ENCODE data around the gene WDR62.
A peak's percentile ranks its signal among the peaks of the same experiment; 100 is the strongest.
"Not testable (repeated sequence)": the region's sequence is repeated elsewhere in the genome, so short reads cannot be mapped to it uniquely, and the experiment has no call there.

WDR62 gene

DNA sequence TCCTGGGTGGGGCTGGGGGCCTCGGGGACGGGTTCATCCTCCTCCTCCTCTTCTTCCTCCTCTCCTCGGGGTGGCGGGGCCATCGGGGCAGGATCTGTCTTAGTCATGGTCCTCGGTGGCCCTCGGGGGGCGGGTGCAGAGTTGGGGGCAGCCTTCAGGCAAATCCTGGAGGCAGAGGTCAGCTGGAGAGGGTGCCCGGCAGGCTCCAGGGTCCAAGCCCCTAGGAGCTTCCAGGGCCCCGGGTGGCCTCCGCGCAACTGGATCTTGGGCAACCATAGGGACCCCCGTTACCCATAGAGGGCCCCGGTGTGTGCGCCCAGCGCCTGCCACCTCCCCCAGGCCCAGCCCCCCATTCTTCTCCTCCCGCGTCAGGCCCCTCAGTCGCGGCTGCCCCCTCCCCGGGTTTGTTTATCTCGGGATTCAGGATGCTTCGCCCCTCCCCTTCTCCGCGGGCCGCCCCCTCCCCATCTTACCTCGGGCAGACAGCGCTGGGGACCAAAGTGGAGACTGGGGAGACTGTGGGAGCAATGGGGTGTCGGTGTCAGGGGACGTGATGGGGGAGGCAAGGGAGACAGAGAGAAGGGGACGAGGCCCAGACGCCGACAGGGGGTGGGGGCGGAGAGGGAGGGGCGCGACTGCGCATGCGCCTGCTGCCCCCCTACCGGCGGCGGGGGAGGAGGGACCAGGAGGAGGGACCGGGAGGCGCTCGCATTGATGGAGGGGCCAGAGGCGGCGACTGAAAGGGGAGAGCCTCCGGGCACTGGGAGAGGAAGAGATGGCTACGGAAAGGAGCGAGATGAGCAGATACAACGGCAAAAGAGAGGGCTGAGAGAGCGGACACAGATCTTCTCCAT, 22.2 kb upstream of the WDR62 start, which contains the start of gene CLIP3:
Gene CLIP3, minus strand, starts transcription at position 623 of the 854 bp plus-strand sequence. Its CDS starts 516 bp downstream, at position 107.
- peak in 1 of 2 donors; percentile 34 for DNase-seq (ENCODE audit: low read depth in 1 of 2, low spot score in 1 of 2)

DNA sequence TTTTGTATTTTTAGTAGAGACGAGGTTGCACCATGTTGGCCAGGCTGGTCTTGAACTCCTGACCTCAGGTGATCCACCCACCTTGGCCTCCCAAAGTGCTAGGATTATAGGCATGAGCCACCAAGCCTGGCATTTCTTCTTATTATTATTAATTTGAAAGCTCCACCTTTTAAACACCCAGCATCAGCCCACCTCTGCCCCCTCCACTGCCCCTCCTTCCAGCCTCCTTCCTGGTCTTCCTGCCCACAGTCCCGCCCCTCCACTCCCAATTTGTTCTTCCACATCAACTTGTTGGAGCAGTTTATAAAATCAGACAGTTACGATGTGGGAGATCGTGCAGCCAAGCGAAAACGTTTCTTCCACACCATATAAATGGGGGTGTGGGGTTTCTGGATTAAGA, 14.2 kb upstream of the WDR62 start:
- no peak for DNase-seq (ENCODE audit: low read depth in 1 of 2, low spot score in 1 of 2)

DNA sequence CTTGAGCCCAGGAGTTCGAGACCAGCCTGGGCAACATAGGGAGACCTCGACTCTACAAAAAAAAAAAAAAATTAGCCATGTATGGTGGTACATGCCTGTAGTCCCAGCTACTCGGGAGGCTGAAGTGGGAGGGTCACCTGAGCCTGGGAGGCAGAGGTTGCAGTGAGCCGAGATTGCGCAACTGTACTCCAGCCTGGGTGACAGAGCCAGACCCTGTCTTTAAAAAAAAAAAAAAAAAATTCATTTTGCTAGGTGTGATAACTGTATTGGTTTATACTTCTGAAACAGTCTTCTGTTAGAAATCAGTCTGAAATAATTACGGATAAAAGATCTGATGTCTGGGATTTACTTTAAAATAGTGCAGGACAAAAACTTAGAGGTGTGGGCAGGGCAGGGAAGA, 13.6 kb upstream of the WDR62 start:
- not testable (repeated sequence) for DNase-seq (ENCODE audit: low read depth in 1 of 2, low spot score in 1 of 2)

DNA sequence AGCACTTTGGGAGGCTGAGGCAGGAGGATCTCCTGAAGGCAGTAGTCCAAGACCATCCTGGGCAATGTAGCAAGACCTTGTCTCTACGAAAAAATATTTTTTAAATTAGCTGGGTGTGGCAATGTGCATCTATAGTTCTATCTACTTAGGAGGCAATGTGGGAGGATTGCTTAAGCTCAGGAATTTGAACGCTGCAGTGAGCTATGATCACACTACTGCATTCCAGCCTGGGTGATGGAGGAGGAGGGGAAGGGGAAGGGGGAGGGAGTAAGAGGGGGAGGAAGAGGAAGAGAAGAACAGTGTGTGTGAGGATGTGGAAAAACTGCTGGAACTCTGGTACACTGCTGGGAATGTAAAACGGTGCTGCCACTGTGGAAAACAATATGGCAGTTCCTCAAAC, 12.9 kb upstream of the WDR62 start:
- DNase-seq (ENCODE audit: low read depth in 1 of 2, low spot score in 1 of 2): no peak

DNA sequence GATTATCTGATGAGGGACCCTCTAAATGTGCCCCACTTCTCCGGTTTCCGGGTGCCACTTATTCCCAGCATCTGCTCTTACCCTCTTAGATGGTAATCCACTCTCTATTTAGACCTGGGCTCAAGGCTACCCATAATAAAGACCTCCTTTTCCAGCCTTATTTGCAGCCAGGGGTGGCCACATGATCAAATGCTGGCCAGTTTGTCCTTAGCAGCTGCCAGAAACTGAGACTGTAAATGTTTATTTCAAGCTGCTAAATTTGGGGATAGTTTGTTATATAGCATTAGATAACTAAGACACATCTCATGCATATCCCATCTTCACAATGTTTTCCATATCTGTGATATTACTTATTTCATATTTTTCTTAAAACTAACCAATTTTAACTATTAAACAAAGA, 10.7 kb upstream of the WDR62 start:
- DNase-seq (ENCODE audit: low read depth in 1 of 2, low spot score in 1 of 2): no peak

DNA sequence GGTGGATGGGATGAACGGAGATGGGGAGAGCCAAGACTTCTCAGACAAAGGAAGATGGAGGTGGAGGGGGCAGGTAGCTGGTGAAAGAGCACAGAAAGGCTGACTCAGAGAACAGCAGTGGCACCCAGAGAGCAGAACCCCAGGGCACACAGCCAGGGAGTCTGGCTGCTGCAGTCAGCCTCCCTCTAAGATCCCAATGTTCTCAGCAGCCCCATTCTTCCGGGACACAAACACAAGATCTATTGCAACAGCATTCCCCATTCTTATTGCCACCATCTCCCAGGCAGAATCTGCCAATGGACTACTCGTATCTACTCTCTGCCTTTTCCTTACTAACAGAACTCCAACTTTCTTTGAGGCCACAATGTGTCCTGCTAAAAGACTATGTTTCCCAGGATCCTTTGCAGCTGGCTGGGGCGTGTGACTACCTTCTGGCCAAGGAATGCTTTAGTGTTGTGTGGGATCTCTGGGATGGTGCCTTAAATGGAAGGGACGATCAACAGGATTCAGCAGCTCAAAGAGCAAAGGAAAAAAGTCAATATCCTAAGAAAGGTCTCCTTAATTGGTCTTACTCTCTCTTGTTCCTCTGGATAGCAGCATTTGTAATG, 8.2 kb upstream of the WDR62 start:
- DNase-seq (ENCODE audit: low read depth in 1 of 2, low spot score in 1 of 2): no peak

DNA sequence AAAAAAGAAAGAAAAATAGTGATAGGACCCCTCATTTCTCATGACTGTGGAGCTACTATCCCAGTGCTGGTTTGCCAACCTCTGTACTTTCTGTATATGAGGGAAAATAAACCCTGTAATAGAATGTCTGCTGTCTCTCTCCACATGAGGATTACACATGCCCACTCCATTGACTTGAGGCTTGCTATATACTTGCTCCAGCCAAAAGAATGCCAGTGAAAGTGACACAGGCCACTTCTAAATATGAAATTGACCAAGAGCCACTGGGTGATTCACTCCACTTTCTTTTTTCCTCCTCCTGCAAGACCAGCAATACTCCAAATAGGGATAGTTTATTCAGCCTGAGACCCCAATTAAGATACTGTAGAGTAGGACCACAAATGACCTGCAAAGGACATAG, 6.9 kb upstream of the WDR62 start:
- DNase-seq (ENCODE audit: low read depth in 1 of 2, low spot score in 1 of 2): no peak

DNA sequence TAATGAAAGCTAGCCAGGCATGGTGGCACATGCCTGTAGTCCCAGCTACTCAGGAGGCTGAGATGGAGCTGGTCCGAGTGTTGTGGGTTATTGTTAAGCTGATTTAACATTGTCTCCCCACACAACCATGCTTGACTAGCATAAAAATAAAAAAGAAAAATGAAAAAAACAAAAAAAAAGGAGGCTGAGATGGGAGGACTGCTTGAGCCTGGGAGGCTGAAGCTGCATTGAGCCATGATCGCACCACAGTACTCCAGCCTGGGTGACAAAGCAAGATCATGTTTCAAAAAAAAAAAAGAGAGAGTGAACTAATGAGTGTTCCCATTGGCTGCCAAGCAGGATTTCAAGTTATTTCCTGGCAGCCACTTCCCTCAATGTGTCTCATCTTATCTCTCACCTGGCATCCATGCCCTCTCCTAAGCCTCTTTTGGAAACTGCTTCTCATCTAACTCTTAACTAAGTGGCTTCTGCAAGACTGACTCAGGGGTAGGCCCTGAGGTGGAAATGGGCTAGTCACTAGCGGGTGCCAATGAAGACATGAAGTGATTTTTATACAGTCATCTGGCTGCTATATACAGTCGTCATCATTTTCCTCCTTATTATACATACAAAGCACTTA, 5.5 kb upstream of the WDR62 start:
- DNase-seq (ENCODE audit: low read depth in 1 of 2, low spot score in 1 of 2): no peak

DNA sequence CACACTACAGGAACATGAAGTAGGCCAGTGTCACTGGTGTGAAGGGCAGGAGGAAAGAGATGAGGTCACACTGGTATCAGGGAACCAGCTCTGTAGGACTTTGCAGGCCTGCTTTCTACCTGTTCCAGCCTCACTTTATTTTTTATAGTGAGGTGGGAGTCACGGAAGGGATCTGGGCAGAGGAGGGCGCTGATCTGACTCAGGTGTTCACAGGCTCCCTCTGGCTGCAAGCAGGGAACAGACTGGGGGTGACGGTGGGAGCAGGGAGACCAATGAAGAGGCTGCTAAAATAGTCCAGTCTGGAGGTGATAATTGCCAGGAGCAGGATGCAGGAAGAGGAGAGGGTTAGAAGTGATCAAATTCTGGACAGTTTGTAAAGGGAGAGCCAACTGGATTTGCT, 3.5 kb upstream of the WDR62 start:
- DNase-seq (ENCODE audit: low read depth in 1 of 2, low spot score in 1 of 2): no peak

DNA sequence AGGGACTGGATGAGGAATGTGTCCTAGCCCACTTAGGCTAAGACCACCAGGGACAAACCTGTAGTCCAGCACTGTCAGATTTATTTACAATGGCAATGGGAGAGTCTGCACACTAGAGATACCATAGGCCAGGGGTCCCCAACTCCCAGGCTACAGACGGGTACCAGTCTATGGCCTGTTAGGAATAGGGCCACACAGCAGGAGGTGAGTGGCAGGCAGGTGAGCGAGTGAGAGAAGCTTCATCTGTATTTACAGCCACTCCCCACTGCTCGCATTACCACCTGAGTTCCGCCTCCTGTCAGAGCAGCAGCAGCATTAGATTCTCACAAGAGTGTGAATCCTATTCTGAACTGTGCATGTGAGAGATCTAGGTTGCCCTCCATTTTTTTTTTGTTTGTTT, 3.1 kb upstream of the WDR62 start:
- no peak for DNase-seq (ENCODE audit: low read depth in 1 of 2, low spot score in 1 of 2)

DNA sequence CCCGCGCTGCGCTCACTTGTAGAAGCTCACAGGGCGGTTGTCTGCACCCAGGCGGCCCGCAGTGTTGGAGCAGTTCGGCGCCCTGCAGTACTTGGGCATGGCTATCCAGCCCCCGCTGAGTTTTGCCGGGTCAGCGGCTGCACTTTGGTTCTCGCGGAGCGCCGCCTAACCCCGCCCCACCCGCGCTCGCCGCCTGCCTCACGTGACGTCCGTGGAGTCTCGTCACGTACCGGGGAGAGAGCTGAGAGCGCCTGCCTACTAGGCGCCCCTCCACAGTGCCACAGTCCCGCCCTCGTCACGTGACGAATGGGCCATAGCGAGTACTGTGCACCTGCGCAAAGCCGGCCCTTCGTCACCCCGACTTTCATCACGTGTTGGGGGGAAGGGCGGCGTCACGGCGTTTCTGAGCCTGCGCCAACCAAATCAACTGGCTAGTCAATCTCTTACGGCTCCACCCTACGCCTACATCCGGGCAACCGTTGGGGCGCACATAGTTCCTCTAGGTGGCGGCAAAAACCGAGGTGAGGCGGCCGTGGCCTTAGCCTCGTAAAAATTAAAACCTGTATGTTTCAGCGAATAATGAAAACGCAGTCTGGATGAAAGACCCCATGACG, 471 bp upstream of the WDR62 start, which contains the start of gene THAP8:
Gene THAP8, minus strand, starts transcription at position 167 of the 614 bp plus-strand sequence. Its CDS starts 68 bp downstream, at position 99.
- DNase-seq (ENCODE audit: low read depth in 1 of 2, low spot score in 1 of 2): peak; percentile 98 to 99

DNA sequence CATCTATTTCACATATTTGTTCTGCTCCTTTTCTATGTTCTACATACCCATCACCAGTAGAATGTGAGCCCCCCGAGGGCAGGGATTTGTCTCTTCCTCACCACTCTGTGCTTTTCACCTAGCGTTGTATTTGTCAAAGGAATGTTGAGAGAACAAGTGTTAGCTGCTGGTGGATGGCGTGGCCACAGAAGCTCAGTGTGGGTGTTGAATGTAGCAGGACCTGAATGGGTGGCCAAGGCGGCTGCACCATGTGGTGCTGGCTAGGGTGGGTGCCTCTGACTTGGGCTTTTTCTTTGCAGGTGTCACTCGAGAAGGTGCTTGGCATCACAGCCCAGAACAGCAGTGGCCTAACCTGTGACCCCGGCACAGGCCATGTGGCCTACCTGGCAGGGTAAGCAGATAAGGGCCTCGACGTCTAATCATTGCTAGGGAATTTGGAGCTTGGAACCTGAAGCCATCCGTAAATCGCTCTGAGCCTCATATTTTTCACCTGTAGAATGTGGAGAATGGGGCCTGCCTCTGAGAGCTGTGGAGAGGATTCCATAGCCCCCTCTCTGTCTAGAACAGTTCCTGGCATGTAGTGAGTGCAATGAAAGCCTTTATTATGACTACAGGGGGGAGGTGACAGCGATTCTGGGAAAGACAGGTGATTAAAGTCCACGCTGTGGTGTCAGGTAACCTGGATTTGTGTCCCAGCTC, 3.9 kb downstream of the WDR62 start:
- DNase-seq (ENCODE audit: low read depth in 1 of 2, low spot score in 1 of 2): no peak

DNA sequence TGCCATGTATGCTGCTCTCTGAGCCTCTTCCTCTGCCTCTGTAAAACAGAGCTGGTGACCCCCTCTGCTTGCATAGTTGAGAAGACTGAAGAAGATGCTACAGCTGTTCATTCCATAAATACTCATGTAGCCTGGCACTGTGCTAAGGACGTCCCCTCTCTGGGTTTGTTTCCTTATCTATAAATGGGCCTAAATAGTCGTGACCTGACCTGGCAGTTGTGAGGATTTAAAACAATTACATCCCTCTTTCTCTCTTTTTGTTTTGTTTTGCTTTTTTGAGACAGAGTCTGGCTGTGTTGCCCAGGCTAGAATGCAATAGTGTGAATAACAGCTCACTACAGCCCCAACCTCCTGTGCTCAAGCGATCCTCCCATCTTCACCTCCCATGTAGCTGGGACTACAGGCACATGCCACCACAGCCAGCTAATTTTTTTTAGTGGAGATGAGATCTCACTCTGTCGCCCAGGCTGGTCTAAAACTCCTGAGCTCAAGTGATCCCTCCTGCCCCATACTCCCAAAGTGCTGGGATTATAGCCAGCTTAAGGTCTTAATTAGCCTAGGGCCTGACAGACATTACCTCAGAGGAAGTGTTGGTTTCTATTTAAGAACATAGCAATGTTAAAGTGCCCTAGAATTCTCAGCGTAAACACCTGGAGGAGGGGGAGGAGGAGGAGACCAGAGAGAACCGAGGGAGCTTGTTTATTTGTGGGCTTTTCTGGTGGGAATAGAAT, 4.6 kb downstream of the WDR62 start:
- no peak for DNase-seq (ENCODE audit: low read depth in 1 of 2, low spot score in 1 of 2)

DNA sequence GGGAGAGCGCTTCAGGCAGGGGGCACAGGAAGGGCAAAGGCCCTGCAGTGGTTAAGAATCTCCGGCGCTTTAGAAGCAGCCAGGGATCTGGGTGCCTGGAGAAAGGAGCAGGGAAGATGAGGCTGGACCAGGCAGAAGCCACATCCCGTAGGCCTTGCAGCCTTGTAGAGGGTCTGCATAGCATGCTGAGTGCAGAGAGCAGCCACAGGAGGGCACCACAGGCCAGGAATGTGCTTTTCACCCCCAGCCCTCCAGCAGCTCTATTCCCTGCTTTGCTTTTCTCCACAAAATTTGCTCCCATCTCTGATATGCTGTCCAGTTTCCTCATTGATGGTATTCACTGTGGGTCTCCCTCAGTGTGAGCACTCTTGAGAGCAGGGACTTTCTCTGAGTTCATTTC, 5.7 kb downstream of the WDR62 start:
- DNase-seq (ENCODE audit: low read depth in 1 of 2, low spot score in 1 of 2): peak in 1 of 2 donors; percentile 7

DNA sequence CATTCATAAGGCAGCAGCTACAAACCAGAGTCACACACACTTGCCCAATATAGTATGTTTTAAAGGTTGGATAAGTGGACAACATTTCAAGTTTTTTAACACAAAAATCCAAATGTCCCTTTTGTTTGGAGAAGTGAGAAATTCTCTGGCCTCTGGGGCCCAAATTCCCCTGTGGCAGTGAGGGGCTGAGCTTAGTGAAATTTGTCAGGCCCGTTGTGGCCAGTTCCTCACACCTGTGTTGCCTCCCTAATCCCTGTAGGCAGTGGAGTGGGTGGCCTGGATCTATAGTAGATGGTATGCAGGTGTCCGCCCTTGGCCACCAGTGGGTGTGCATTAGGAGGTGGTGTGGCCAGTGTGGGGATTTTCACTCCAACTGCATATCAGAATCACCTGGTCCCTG, 6.7 kb downstream of the WDR62 start:
- no peak for DNase-seq (ENCODE audit: low read depth in 1 of 2, low spot score in 1 of 2)

DNA sequence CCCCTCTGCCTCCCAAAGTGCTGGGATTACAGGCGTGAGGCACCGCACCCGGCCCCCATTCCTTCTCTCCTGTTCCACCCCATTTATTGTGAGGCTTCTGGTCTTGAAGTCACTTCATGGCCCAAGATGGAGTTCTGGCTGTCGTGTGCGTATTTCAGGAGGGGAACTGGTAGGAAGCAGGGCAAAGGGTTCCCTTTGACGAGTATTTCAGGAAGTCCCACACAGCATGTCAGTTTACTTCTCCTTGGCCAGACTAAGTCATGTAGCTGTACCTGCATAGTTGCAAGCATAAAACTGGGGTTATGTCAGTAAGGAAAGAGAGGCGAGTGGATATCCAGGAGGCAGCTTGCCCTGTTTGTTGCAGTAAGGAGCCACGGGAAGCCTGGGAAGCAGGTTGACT, 10.1 kb downstream of the WDR62 start:
- no peak for DNase-seq (ENCODE audit: low read depth in 1 of 2, low spot score in 1 of 2)

DNA sequence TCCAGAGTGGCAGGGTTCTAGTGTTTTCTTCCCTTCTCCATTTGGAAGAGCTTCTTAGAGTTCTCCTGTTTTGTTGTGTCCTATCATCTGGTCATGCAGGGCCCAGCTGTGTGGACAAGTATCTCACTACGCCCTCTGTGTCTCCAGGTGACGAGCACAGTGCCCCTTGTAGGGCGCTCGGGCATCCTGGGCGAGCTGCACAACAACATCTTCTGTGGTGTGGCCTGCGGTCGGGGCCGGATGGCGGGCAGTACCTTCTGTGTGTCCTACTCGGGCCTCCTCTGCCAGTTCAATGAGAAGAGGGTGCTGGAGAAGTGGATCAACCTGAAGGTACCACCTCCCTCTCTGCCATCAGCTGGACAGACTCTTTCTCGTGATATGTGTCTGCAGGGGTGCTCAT, 13.0 kb downstream of the WDR62 start:
- DNase-seq (ENCODE audit: low read depth in 1 of 2, low spot score in 1 of 2): no peak

DNA sequence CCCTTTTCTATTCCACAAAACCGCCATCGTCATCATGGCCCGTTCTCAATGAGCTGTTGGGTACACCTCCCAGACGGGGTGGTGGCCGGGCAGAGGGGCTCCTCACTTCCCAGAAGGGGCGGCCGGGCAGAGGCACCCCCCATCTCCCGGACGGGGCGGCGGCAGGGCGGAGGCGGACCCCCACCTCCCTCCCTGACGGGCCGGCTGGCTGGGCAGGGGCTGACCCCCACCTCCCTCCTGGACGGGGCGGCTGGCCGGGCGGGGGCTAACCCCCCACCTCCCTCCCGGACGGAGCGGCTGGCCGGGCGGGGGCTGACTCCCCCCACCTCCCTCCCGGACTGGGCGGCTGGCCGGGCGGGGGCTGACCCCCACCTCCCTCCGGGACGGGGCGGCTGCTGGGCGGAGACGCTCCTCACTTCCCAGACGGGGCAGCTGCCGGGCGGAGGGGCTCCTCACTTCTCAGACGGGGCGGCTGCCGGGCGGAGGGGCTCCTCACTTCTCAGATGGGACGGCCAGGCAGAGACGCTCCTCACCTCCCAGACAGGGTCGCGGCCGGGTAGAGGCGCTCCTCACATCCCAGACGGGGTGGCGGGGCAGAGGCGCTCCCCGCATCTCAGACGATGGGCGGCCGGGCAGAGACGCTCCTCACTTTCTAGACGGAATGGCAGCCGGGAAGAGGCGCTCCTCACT, 14.3 kb downstream of the WDR62 start:
- not testable (repeated sequence) for DNase-seq (ENCODE audit: low read depth in 1 of 2, low spot score in 1 of 2)

DNA sequence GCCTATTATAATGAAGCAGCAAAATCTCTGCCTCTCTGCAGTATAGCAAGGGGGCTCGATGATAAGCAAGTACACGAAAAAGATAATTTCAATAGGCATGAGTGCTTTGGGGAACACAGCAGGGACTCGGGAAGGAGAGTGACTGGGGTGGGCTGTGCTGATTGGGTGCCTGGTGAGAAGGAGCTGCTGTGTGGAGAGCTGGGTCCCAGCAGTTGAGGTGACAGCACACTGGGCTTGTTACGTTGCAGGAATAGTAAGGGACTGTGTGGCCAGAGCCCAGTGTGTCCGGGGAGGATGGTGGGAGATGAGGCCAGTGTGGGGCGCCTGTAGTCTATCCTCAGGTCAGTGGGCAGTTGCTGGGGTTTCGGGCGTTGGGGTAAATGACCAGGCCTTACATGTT, 17.4 kb downstream of the WDR62 start:
- no peak for DNase-seq (ENCODE audit: low read depth in 1 of 2, low spot score in 1 of 2)
